K562 (cell line): ENCODE results near the gene SERF2. TPM values are rescaled to one million over a fixed set of nuclear protein-coding genes. Genes with fewer than 3 reads are reported as not detected.
A peak's percentile ranks its signal among the peaks of the same experiment; 100 is the strongest.

ENCODE experiments used
- AFF1 ChIP-seq, 2 experiments: fragments of 450-650 bp; IDR thresholded peaks; 2 replicates each; pipeline ENCODE4 v1.6.1; 2018; ENCODE audit warnings: mild to moderate bottlenecking in 2 of 2, low read depth in 1 of 2; ENCODE audit not compliant: partially characterized antibody in 2 of 2
- AFF4 ChIP-seq: sonication (generic); formaldehyde crosslinking; IDR thresholded peaks from 2 replicates; pipeline ENCODE4 v1.8.0; 2023; ENCODE audit warnings: mild to moderate bottlenecking, missing genetic modification reagents
- CCAR2 ChIP-seq: fragments of 200-400 bp; formaldehyde crosslinking; IDR thresholded peaks from 2 replicates; pipeline ENCODE4 v1.6.1; 2017; ENCODE audit warnings: mild to moderate bottlenecking, low read depth, low read length
- CSDE1 ChIP-seq, 2 experiments: fragments of 450-650 bp; IDR thresholded peaks; 2 replicates each; pipeline ENCODE4 v1.6.1; 2016; ENCODE audit warnings: mild to moderate bottlenecking in 1 of 2
- ELF4 ChIP-seq: fragments of 450-650 bp; formaldehyde crosslinking; IDR thresholded peaks from 2 replicates; pipeline ENCODE4 v1.4.0; 2022; ENCODE audit warnings: missing genetic modification characterization
- ESRRA ChIP-seq: fragments of 450-650 bp; IDR thresholded peaks from 2 replicates; pipeline ENCODE4 v1.6.1; 2014; ENCODE audit warnings: low read depth, mild to moderate bottlenecking, moderate library complexity, borderline replicate concordance
- ETS1 ChIP-seq: conservative IDR thresholded peaks from 2 replicates; pipeline ENCODE4 v1.6.1; 2011; ENCODE audit warnings: low read depth, mild to moderate bottlenecking, low read length; ENCODE audit not compliant: control insufficient read depth
- KLF6 ChIP-seq: fragments of 250-450 bp; sonication (Bioruptor Pico); IDR thresholded peaks from 2 replicates; pipeline ENCODE4 v1.4.0; 2020; ENCODE audit warnings: mild to moderate bottlenecking, moderate library complexity, borderline replicate concordance
- MAX ChIP-seq: sonication (generic); formaldehyde crosslinking; IDR thresholded peaks from 2 replicates; pipeline ENCODE4 v1.9.0; 2022; ENCODE audit warnings: mild to moderate bottlenecking, missing genetic modification reagents
- NCOR1 ChIP-seq: fragments of 450-650 bp; IDR thresholded peaks from 2 replicates; pipeline ENCODE4 v1.6.1; 2016; ENCODE audit warnings: mild to moderate bottlenecking, moderate library complexity
- NFIX ChIP-seq: fragments of 250-450 bp; sonication (Bioruptor Pico); IDR thresholded peaks from 2 replicates; pipeline ENCODE4 v1.4.0; 2020; ENCODE audit warnings: low read depth, mild to moderate bottlenecking, moderate library complexity
- PHF21A ChIP-seq: fragments of 450-650 bp; IDR thresholded peaks from 2 replicates; pipeline ENCODE4 v1.6.1; 2017; ENCODE audit warnings: low read depth, borderline replicate concordance
- PRMT5 ChIP-seq: sonication (generic); formaldehyde crosslinking; IDR thresholded peaks from 2 replicates; pipeline ENCODE4 v1.5.0; 2020; ENCODE audit warnings: missing genetic modification reagents
- SRSF1 ChIP-seq: fragments of 200-400 bp; formaldehyde crosslinking; IDR thresholded peaks from 2 replicates; pipeline ENCODE4 v1.6.1; 2017; ENCODE audit warnings: mild to moderate bottlenecking, low read depth, low read length, moderate library complexity
- TRIM24 ChIP-seq, 2 experiments: fragments of 450-650 bp; IDR thresholded peaks; 2 replicates each; pipeline ENCODE4 v1.6.1; 2016
- ZNF584 ChIP-seq: fragments of 200-800 bp; sonication (Bioruptor generic); IDR thresholded peaks from 2 replicates; pipeline ENCODE4 v1.6.1; 2016; ENCODE audit warnings: low read depth, mild to moderate bottlenecking, missing genetic modification characterization, missing compliant biosample characterization
- polyA plus RNA-seq, 8 experiments: library from polyadenylated mRNA; depleted of rRNA in 4 of 8; stranded (reverse) in 5 of 8; unstranded in 3 of 8; fragments of >200 nt; fragmentation: Nextera tagmentation in 2 of 8; fragmentation: Illumina TruSeq in 1 of 8; extraction: Ambion mirVana in 2 of 8; extraction: Trizol in 1 of 8; gene quantifications; 2 replicates each; pipeline versions ENCODE4 v1.2.1 to v1.2.3, GENCODE V29; 2011 to 2014; ENCODE audit warnings: inconsistent platforms in 1 of 8, missing spikeins in 1 of 8
- total RNA-seq, 7 experiments: library from RNA; depleted of rRNA in 6 of 7; stranded (reverse); fragments of >200 nt in 6 of 7; fragmentation: Illumina TruSeq in 2 of 7; extraction: Trizol in 2 of 7; gene quantifications; 2 replicates each; pipeline versions ENCODE4 v1.2.1 to v1.2.3, GENCODE V29; 2011 to 2021; ENCODE audit warnings: low replicate concordance in 1 of 7

The SERF2 gene
- total and polyA plus RNA-seq, 9 of the 15 experiments (the other 6 are each of a cell fraction or from before 2014, with no cell fraction given): 497 to 3,360 (median 867) TPM

- TF ChIP-seq AFF1 (IDR thresholded peaks at IDR 0.05; ENCODE audit: low read depth in 1 of 2, partially characterized antibody in 2 of 2) (peak; percentile 13 to 47), CSDE1 (IDR thresholded peaks at IDR 0.05) (no peak), ELF4 (CRISPR knock-in tag) (peak; percentile 37; the same call in 1 of the 2 replicates), NFIX (no peak), PHF21A (no peak), MAX (CRISPR knock-in tag) (peak; percentile 44; the same call in 1 of the 2 replicates), ESRRA (peak; percentile 7; the same call in 1 of the 2 replicates), TRIM24 (IDR thresholded peaks at IDR 0.05) (no peak; a peak in 1 of 4 replicates), NCOR1 (0 out of 2 replicates have a peak, but pooled peaks have one; percentile 21), ZNF584 (CRISPR knock-in tag) (no peak), CCAR2 (no peak), KLF6 (CRISPR knock-in tag) (no peak), SRSF1 (no peak), PRMT5 (CRISPR knock-in tag) (no peak), AFF4 (CRISPR knock-in tag) (no peak), ETS1 (peak; percentile 74)
Observed at GRCh38 chr15:43800286-43801141, 8.4 kb downstream of the SERF2 start, which contains the start of gene HYPK (continued).
